Naive thymus-derived CD4-positive, alpha-beta T cell (primary cell): ENCODE measurements around the gene AMIGO1. TPM values are rescaled to one million over a fixed set of nuclear protein-coding genes. Genes with fewer than 3 reads are reported as not detected.

Experiments used
- ATAC-seq: fragments of 150-1000 bp; cut with Tn5 transposase; 2 replicates; pipeline ENCODE4 v1.10.0; 2021; ENCODE audit warnings: mild to moderate bottlenecking, moderate library complexity
- CTCF ChIA-PET: fragments of 350-600 bp; sonication (Branson Sonifier 250); formaldehyde crosslinking; loops from one replicate; lab custom pipeline; 2021; ENCODE audit warnings: antibody characterized with exemption; lab: Charles Lee
- POLR2A ChIA-PET: fragments of 350-600 bp; sonication (Branson Sonifier 250); formaldehyde crosslinking; loops from one replicate; lab custom pipeline; 2021; ENCODE audit warnings: antibody characterized with exemption, inconsistent platforms; lab: Charles Lee
- DNase-seq, 9 donors: peaks; one replicate each; pipeline versions ENCODE4 v3.0.0 to v3.0.0-alpha.2; 2020 to 2022; ENCODE audit warnings: mixed read lengths in 1 of 9
- H3K27ac ChIP-seq: one replicate; pipeline ENCODE4 v1.7.0; 2013; ENCODE audit warnings: mild to moderate bottlenecking, low read depth, low read length, moderate library complexity
- H3K27me3 ChIP-seq, 2 donors: one replicate each; pipeline ENCODE4 v1.7.0; 2013; ENCODE audit warnings: low read length in 2 of 2, mild to moderate bottlenecking in 2 of 2, moderate library complexity in 2 of 2; ENCODE audit not compliant: control insufficient read depth in 2 of 2, insufficient read depth in 2 of 2
- H3K36me3 ChIP-seq, 3 experiments: 1 replicate in 2 of 3; 2 replicates in 1 of 3; pipeline ENCODE4 v1.7.0; 2013; ENCODE audit warnings: low read length in 3 of 3, mild to moderate bottlenecking in 3 of 3, moderate library complexity in 1 of 3; ENCODE audit not compliant: insufficient read depth in 3 of 3, control insufficient read depth in 2 of 3
- H3K4me1 ChIP-seq, 2 donors: one replicate each; pipeline ENCODE4 v1.7.0; 2013; ENCODE audit warnings: low read length in 2 of 2, mild to moderate bottlenecking in 2 of 2, moderate library complexity in 1 of 2; ENCODE audit not compliant: control insufficient read depth in 2 of 2, insufficient read depth in 2 of 2
- H3K4me3 ChIP-seq: 2 replicates; pipeline ENCODE4 v1.7.0; 2013; ENCODE audit warnings: mild to moderate bottlenecking, low read length
- H3K9me3 ChIP-seq, 3 experiments: 1 replicate in 2 of 3; 2 replicates in 1 of 3; pipeline ENCODE4 v1.7.0; 2013; ENCODE audit warnings: low read length in 3 of 3; ENCODE audit not compliant: control insufficient read depth in 2 of 3
- H3K27ac Mint-ChIP-seq, 9 donors: one replicate each; pipeline ENCODE4 v1.8.0; 2020 to 2022; ENCODE audit warnings: mixed read lengths in 9 of 9, mild to moderate bottlenecking in 8 of 9, moderate library complexity in 5 of 9, inconsistent platforms in 2 of 9
- H3K27me3 Mint-ChIP-seq, 5 donors: one replicate each; pipeline ENCODE4 v1.8.0; 2021 to 2022; ENCODE audit warnings: mixed read lengths in 5 of 5, mild to moderate bottlenecking in 1 of 5
- H3K36me3 Mint-ChIP-seq, 5 donors: one replicate each; pipeline ENCODE4 v1.8.0; 2020 to 2022; ENCODE audit warnings: mixed read lengths in 5 of 5, mild to moderate bottlenecking in 3 of 5, inconsistent platforms in 1 of 5
- H3K4me1 Mint-ChIP-seq, 7 donors: one replicate each; pipeline ENCODE4 v1.8.0; 2020 to 2022; ENCODE audit warnings: mixed read lengths in 7 of 7, mild to moderate bottlenecking in 3 of 7, inconsistent platforms in 1 of 7
- H3K4me3 Mint-ChIP-seq, 10 donors: one replicate each; pipeline ENCODE4 v1.8.0; 2020 to 2022; ENCODE audit warnings: mild to moderate bottlenecking in 10 of 10, mixed read lengths in 10 of 10, moderate library complexity in 6 of 10, inconsistent platforms in 2 of 10
- H3K9me3 Mint-ChIP-seq, 11 donors: one replicate each; pipeline ENCODE4 v1.8.0; 2020 to 2022; ENCODE audit warnings: mixed read lengths in 11 of 11, mild to moderate bottlenecking in 4 of 11, inconsistent platforms in 1 of 11, moderate library complexity in 1 of 11
- intact Hi-C, 2 donors: fragments of 100-400 bp; cut with micrococcal nuclease; formaldehyde crosslinking; loops; one replicate each; pipeline ENCODE4 v1.15.1; 2023
- polyA plus RNA-seq, 2 donors: library from polyadenylated mRNA; unstranded; fragments of 300-500 nt; fragmentation: Illumina TruSeq; gene quantifications; one replicate each; pipeline ENCODE4 v1.2.3, GENCODE V29; 2021
- total RNA-seq, 6 experiments: library from RNA in 5 of 6; stranded (reverse) in 5 of 6; gene quantifications; 1 replicate in 5 of 6; 2 replicates in 1 of 6; pipeline ENCODE4 v1.2.3 and lab custom pipeline; 2021 to 2026

AMIGO1 gene
- total and polyA plus RNA-seq, 7 experiments from 2014 or later, result 2.9 to 42.2 (median 17.7) TPM

DNA sequence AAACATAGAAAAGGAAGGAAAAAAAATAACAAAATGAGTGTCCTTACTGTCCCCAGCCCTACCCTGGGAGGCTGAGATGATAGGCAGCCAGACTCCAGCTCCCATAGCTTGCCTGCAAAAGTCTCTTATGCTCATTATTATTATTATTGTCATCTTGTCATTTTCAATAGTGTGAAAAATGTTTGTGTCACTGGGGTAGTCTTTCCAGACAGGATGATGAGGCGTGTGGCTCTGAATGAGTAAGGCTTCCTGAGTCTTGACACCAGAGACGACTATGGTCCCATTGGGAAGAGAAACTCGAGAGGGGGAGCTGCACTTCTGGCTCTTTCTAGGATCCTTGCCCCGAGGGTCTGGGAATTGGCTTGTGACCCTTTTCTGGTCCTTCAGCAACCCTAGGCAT, 16.7 kb downstream of the AMIGO1 start:
- intact Hi-C loops, result no loop called here
- no peaks in the 10 kb centered on the region for H3K9me3 Mint-ChIP-seq
- no peaks in the 10 kb centered on the region for H3K27me3 Mint-ChIP-seq
- H3K4me1 Mint-ChIP-seq, result peaks cover 32 to 47% (median 45%) of the 10 kb centered on the region in 7 donors
- peaks cover 9 to 27% (median 11%) of the 10 kb centered on the region in 5 donors for H3K36me3 Mint-ChIP-seq
- Histone ChIP-seq H3K27me3 (no peaks in the 10 kb centered on the region), H3K36me3 (peaks cover 0 to 51% (median 0%) of the 10 kb centered on the region in 3 experiments), H3K27ac (no peak overlapping the region), H3K9me3 (no peaks in the 10 kb centered on the region), H3K4me1 (peaks cover 28 to 47% of the 10 kb centered on the region in 2 donors), H3K4me3 (no peak overlapping the region)
- CTCF ChIA-PET, result interaction anchor here (0.6 to 32.6 kb wide), 8 partner anchors 8 to 210 kb away, joined by 3 to 1240 read pairs (median 4); partner anchors contain the start of genes AMIGO1, ATXN7L2, GPR61 and PSRC1
- H3K27ac Mint-ChIP-seq, result peak overlapping the region in 3 of 9 donors; percentile 4 to 84 (median 48)
- H3K4me3 Mint-ChIP-seq, result peak overlapping the region in 5 of 10 donors; percentile 10 to 65 (median 51)
- ATAC-seq, result no peak
- DNase-seq, result no peak
- POLR2A ChIA-PET, result interaction anchor here (0.6 to 29.8 kb wide), 5 partner anchors 1 to 81 kb away, joined by 3 to 520 read pairs (median 478); partner anchors contain the start of genes AMIGO1, ATXN7L2, CYB561D1 and PSMA5

DNA sequence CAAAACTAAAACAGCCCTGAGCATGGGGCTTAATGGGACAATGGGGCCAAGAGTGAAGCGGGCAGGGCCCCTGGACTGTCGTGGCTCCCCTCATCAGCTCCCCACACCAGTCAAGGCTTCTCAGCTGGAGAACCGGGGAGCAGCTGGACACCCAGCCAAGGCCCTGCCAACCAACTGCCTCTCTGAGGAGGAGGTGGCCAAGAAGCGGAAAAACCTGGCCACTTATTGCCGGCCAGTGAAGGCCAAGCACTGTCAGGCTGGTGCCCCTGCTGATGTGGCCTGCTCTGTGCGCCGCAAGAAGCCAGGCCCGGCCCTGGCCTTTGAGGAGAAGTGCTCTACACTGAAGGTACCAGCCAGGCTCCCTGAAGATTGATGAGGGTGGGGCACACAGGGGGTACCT, 18.2 kb downstream of the AMIGO1 start:
- Mint-ChIP-seq H3K4me3 (no peak overlapping the region), H3K27ac (no peak overlapping the region), H3K4me1 (peaks cover 22 to 38% (median 33%) of the 10 kb centered on the region in 7 donors), H3K9me3 (no peaks in the 10 kb centered on the region), H3K27me3 (no peaks in the 10 kb centered on the region), H3K36me3 (peaks cover 7 to 28% (median 10%) of the 10 kb centered on the region in 5 donors)
- Histone ChIP-seq H3K27ac (no peak overlapping the region), H3K27me3 (no peaks in the 10 kb centered on the region), H3K9me3 (no peaks in the 10 kb centered on the region), H3K4me1 (peaks cover 20 to 33% of the 10 kb centered on the region in 2 donors), H3K36me3 (peaks cover 0 to 51% (median 0%) of the 10 kb centered on the region in 3 experiments), H3K4me3 (no peak overlapping the region)
- intact Hi-C loops, result no loop called here
- POLR2A ChIA-PET, result interaction anchor here (1.4 to 29.8 kb wide), 4 partner anchors 3 to 57 kb away, joined by 3 to 520 read pairs (median 478); partner anchors contain the start of genes AMIGO1, ATXN7L2, CYB561D1 and GNAI3
- CTCF ChIA-PET, result interaction anchor here (0.7 to 32.6 kb wide), 11 partner anchors 17 to 716 kb away, joined by 3 to 1240 read pairs (median 4); partner anchors contain the start of genes AMIGO1, GPR61, PSMA5 and PSRC1
- ATAC-seq, result no peak
- no peak for DNase-seq

DNA sequence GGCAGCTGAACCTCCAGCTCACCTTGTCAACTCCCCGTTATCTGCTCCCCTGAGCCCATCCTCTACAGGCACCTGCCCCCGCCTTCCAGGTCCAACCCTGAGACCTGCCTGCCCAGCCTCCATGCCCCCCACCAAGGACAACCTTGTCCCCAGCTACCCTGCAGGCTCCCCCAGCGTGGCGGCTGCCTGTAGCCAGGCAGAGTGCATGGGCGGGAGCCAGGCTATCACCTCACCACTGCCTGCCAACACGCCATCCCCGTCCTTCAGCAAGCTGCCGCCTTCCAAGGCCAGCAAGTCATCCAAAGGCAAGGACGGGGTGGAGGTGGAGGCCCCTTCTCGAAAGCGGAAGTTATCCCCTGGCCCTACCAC, 18.6 kb downstream of the AMIGO1 start:
- Mint-ChIP-seq H3K36me3 (peaks cover 3 to 24% (median 8%) of the 10 kb centered on the region in 5 donors), H3K27me3 (no peaks in the 10 kb centered on the region), H3K9me3 (no peaks in the 10 kb centered on the region), H3K4me3 (peak overlapping the region in 1 of 10 donors; percentile 65), H3K27ac (no peak overlapping the region), H3K4me1 (peaks cover 18 to 36% (median 28%) of the 10 kb centered on the region in 7 donors)
- CTCF ChIA-PET, result interaction anchor here (0.6 to 32.6 kb wide), 11 partner anchors 16 to 237 kb away, joined by 3 to 1240 read pairs (median 3); partner anchors contain the start of genes AMIGO1, GPR61, PSMA5 and PSRC1
- DNase-seq, result no peak
- Histone ChIP-seq H3K9me3 (no peaks in the 10 kb centered on the region), H3K27ac (no peak overlapping the region), H3K4me3 (no peak overlapping the region), H3K4me1 (peaks cover 20 to 29% of the 10 kb centered on the region in 2 donors), H3K36me3 (peaks cover 0 to 51% (median 0%) of the 10 kb centered on the region in 3 experiments), H3K27me3 (no peaks in the 10 kb centered on the region)
- ATAC-seq, result no peak
- POLR2A ChIA-PET, result interaction anchor here (1.4 to 27.0 kb wide), 3 partner anchors 15 to 57 kb away, joined by 3 to 520 read pairs (median 478); partner anchors contain the start of genes AMIGO1, CYB561D1 and GNAI3
- intact Hi-C loops, result loop anchor here (1.0 kb wide), 3 partner anchors 41 to 282 kb away; no protein-coding TSS in a partner anchor

DNA sequence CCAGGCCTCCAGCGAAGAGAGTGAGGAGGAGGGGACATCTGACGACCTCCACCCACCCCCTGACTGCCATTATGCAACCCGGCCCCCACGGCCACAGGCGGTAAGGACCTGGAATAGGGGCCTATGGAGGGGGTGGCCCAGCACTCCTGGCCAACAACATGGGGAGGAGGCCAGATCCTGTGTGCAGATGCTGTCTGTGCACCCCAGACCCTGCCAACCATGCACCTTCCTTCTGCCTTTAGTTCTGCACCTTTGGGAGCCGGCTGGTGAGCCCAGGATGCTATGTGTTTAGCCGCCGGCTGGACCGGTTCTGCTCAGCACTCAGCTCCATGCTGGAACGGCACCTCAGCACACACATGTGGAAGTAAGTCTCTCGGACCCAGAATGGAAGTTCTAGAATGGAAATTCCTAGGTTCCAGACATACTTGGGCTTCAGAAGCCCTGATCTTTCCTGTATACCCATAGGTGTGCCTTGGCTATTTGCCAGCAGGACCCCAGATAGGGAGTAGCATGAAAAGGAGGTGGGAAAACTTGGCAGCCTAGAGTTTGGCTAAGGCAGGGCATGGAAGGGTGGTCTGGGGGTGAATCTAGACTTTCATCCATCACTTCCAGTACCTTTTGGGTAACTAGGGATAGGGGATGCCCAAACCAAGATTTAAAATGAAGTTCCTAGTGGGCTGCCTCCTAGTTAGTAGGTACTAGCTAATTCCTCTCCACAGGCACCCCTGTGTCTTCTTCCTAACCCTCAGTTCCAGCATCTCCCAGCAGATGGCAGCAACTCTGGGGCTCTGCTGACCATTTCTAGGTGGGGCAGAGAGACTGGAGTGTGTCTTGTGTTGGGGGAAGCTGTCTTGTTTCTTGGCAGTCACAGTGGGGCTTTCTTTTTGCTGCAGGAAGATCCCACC, 19.2 kb downstream of the AMIGO1 start:
- POLR2A ChIA-PET, result interaction anchor here (1.4 to 27.0 kb wide), 4 partner anchors 16 to 58 kb away, joined by 3 to 520 read pairs (median 242); partner anchors contain the start of genes AMIGO1, CYB561D1 and GNAI3
- peak; percentile 50 for ATAC-seq

DNA sequence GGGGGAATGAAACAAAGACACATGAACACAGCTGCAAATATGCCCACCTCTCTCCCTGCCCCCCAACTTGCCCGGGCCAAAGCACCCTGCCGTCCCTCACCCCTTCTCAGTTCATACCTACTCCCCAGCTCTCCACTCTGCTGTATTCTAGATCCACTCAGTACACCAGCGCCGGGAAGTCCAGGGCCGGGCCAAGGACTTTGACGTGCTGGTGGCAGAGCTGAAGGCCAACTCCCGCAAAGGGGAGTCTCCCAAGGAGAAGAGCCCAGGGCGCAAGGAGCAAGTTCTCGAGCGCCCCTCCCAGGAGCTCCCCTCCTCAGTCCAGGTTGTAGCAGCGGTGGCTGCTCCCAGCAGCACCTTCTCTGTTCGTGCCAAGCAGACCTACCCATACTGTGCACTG, 20.8 kb downstream of the AMIGO1 start:
- Histone ChIP-seq H3K36me3 (peaks cover 0 to 43% (median 0%) of the 10 kb centered on the region in 3 experiments), H3K4me1 (peaks cover 14 to 23% of the 10 kb centered on the region in 2 donors), H3K27me3 (no peaks in the 10 kb centered on the region), H3K9me3 (no peaks in the 10 kb centered on the region), H3K4me3 (no peak overlapping the region), H3K27ac (no peak overlapping the region)
- H3K4me1 Mint-ChIP-seq, result peaks cover 14 to 35% (median 27%) of the 10 kb centered on the region in 7 donors
- CTCF ChIA-PET, result interaction anchor here (0.8 to 32.6 kb wide), 4 partner anchors 19 to 210 kb away, joined by 3 to 1240 read pairs (median 210); partner anchors contain the start of genes AMIGO1 and GPR61
- peaks cover 0 to 20% (median 5%) of the 10 kb centered on the region in 5 donors for H3K36me3 Mint-ChIP-seq
- H3K27ac Mint-ChIP-seq, result no peak overlapping the region
- DNase-seq (no peak), ATAC-seq (no peak)
- POLR2A ChIA-PET, result interaction anchor here (0.6 to 27.0 kb wide), 4 partner anchors 17 to 61 kb away, joined by 3 to 478 read pairs (median 12); partner anchors contain the start of genes AMIGO1 and CYB561D1
- H3K9me3 Mint-ChIP-seq, result no peaks in the 10 kb centered on the region
- no peaks in the 10 kb centered on the region for H3K27me3 Mint-ChIP-seq
- intact Hi-C loops, result loop anchor here (10.0 kb wide), 2 partner anchors 716 to 744 kb away; partner anchors contain the start of gene STXBP3 (in 1 of the 2)
- no peak overlapping the region for H3K4me3 Mint-ChIP-seq

More for the DNA sequence above, 19.2 kb downstream of the AMIGO1 start:
- H3K27ac Mint-ChIP-seq, result peak overlapping the region in 1 of 9 donors; percentile 30
- H3K36me3 Mint-ChIP-seq, result peaks cover 0 to 20% (median 5%) of the 10 kb centered on the region in 5 donors
- Histone ChIP-seq H3K27me3 (no peaks in the 10 kb centered on the region), H3K9me3 (no peaks in the 10 kb centered on the region), H3K27ac (no peak overlapping the region), H3K36me3 (peaks cover 0 to 47% (median 0%) of the 10 kb centered on the region in 3 experiments), H3K4me3 (no peak overlapping the region), H3K4me1 (peaks cover 14 to 22% of the 10 kb centered on the region in 2 donors)
- DNase-seq, result peak; percentile 51 to 73 (median 64)
- H3K9me3 Mint-ChIP-seq, result no peaks in the 10 kb centered on the region
- H3K27me3 Mint-ChIP-seq, result no peaks in the 10 kb centered on the region
- CTCF ChIA-PET, result interaction anchor here (0.6 to 32.6 kb wide), 13 partner anchors 15 to 249 kb away, joined by 3 to 1240 read pairs (median 3); partner anchors contain the start of genes AMIGO1, GPR61 and PSMA5
- peak overlapping the region in 1 of 10 donors; percentile 65 for H3K4me3 Mint-ChIP-seq
- intact Hi-C loops, result loop anchor here (1.0 kb wide), 3 partner anchors 42 to 283 kb away; no protein-coding TSS in a partner anchor
- H3K4me1 Mint-ChIP-seq, result peaks cover 15 to 35% (median 26%) of the 10 kb centered on the region in 7 donors
